GM21381 (cell line): ENCODE data around the gene RAI14.

Source experiments
- ATAC-seq: cut with Tn5 transposase; IDR thresholded peaks from one replicate; pipeline ENCODE4 v1.9.1; 2021; ENCODE audit warnings: mild to moderate bottlenecking, moderate library complexity; ENCODE audit not compliant: unreplicated experiment

Gene RAI14

GRCh38 chr5:34639852-34640626 lies 16.1 kb upstream of the RAI14 start:
- ATAC-seq, result no peak

GRCh38 chr5:34648039-34648839 lies 7.9 kb upstream of the RAI14 start:
- ATAC-seq, result no peak

GRCh38 chr5:34648840-34649158 lies 7.3 kb upstream of the RAI14 start:
- ATAC-seq, result no peak

- no peak for ATAC-seq
These were observed 4.3 kb upstream of the RAI14 start for GRCh38 chr5:34651791-34652190.

GRCh38 chr5:34652466-34652865 lies 3.7 kb upstream of the RAI14 start:
- ATAC-seq, result no peak

GRCh38 chr5:34652914-34653313 lies 3.2 kb upstream of the RAI14 start:
- ATAC-seq, result no peak

GRCh38 chr5:34653708-34654107 lies 2.4 kb upstream of the RAI14 start:
- ATAC-seq, result no peak

GRCh38 chr5:34655354-34655991 lies 655 bp upstream of the RAI14 start:
- no peak for ATAC-seq

GRCh38 chr5:34656700-34657273 lies 659 bp downstream of the RAI14 start:
- no peak for ATAC-seq

- no peak for ATAC-seq
These were observed 1.3 kb downstream of the RAI14 start for GRCh38 chr5:34657274-34657921.

GRCh38 chr5:34657988-34658387 lies 1.9 kb downstream of the RAI14 start:
- ATAC-seq, result no peak

GRCh38 chr5:34659168-34659567 lies 3.0 kb downstream of the RAI14 start:
- ATAC-seq, result no peak

- ATAC-seq, result no peak
These were observed 4.3 kb downstream of the RAI14 start for GRCh38 chr5:34660444-34660843.

- no peak for ATAC-seq
These were observed 7.8 kb downstream of the RAI14 start for GRCh38 chr5:34663771-34664496.

- no peak for ATAC-seq
These were observed 10.4 kb downstream of the RAI14 start for GRCh38 chr5:34666392-34667080.

GRCh38 chr5:34667705-34668104 lies 11.6 kb downstream of the RAI14 start:
- ATAC-seq, result no peak

GRCh38 chr5:34669931-34670516 lies 13.9 kb downstream of the RAI14 start:
- ATAC-seq, result no peak

- ATAC-seq, result no peak
These were observed 16.1 kb downstream of the RAI14 start for GRCh38 chr5:34672196-34672595.

- no peak for ATAC-seq
These were observed 17.5 kb downstream of the RAI14 start for GRCh38 chr5:34673463-34674125.
